ENCODE results near the gene FAM168A.

The FAM168A gene

GRCh38 chr11:73420136-73420535 lies 177.8 kb downstream of the FAM168A start:
- DNase-seq = no peak

DNA sequence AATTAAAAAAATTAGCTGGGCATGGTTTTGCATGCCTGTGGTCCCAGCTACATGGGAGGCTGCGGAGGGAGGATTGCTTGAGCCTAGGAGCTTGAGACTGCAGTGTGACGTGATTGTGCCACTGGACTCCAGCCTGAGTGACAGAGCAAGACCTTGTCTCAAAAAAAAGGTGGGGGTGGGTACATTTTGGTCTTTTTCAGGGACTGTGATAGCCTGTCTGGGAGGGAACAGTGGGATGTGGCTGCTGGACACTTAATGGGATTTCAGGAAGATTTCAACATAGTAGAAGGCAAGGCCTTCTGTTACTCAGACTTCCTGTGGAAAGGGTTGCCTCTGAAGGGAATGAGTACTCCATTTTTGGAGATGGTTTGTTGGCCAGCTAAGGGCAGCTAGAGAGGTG lies 181.1 kb downstream of the FAM168A start:
- DNase-seq = no peak

- no peak for DNase-seq
Measured at GRCh38 chr11:73415854-73416615, 181.9 kb downstream of the FAM168A start.

DNA sequence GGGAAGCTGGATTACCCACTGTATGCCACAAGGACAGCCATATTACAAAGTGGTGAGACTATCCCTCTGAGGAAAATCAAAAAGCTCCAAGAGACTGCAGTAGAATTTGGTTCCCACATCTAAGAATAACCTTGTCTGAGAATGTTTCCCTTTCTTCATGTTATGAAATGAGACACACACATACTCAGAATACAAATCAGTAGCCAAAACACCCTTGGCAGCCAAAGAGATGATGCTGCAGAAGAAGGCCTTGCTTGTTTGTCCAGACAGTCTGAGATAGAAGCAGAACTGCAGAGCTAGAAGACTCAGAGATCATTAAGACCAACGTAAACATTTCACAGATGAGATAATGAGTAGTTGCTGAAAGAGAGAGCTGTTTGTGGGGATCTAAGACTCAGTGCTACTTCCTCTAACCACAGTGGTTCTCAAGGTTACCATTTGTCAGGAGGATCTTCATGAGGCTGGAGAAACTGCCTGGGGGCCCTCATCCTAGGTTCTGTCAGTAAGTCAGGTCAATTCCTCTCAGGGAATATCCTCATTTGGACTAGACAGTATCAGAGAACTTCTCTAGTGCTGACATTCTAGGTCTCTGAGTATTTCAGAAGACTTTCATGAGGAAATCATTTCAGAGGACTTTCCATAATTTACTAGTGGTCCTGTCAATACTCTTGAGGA lies 182.8 kb downstream of the FAM168A start:
- DNase-seq = no peak

- DNase-seq = no peak
Measured at GRCh38 chr11:73413256-73413655, 184.7 kb downstream of the FAM168A start.

DNA sequence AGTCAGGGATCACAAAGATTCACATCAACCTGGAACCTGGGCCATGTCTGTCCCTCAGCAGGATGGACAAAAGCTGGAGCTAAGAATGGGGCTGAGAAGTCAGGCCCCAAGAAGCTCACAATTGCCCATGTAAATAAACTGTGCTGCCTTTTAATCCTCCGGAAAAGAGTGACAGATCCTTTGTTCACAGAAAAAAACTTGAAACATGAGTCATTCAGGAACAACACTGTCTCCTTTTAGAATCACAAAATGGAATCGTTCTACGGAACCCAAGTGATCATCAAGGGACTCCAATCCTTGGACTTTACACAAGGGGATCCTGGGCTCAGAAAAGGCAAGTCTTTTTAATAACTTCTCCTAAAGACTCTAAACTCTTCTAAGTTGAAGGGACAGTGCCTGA lies 185.6 kb downstream of the FAM168A start:
- no peak for DNase-seq

DNA sequence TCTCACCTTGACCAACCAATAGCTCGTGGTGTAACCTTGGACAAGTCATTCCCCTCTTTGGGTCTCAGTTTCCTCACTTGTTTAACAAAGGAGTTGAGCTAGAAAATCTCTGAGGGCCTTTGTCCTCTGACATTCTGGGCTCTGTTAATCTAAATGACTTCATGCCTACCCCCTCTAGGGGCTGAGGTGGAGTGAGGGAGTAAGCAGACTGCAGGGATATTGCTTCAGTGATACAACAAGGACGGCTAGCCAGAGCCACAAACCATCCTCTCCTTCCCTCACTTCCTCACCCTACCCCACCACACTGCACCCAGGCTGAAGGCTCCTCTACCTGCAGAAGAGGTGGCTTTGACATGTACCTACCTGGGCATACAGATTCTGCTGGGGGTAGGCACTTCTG lies 186.9 kb downstream of the FAM168A start:
- no peak for DNase-seq

GRCh38 chr11:73410627-73411026 lies 187.3 kb downstream of the FAM168A start:
- no peak for DNase-seq

GRCh38 chr11:73409431-73409830 lies 188.5 kb downstream of the FAM168A start:
- DNase-seq = no peak

DNA sequence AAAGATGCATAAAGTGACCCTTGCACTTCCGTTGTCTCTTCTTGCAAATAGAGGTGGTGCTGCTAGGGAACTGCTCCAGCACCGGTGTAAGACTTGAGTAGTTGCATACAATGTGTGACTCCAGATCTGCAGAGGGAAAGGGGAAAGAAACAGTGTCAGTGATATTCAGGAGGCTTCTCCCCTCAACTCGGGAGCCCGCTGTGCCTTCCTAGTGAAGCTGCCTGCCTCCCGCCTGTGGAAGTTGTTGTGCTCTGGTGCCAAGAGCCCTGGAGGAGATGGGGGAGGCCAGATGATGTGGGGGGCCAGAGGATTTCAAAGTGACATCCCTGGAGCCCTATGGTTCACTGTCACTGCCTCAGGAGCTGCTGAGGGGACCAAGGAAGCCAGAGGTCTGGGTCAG lies 191.3 kb downstream of the FAM168A start:
- DNase-seq = no peak

DNA sequence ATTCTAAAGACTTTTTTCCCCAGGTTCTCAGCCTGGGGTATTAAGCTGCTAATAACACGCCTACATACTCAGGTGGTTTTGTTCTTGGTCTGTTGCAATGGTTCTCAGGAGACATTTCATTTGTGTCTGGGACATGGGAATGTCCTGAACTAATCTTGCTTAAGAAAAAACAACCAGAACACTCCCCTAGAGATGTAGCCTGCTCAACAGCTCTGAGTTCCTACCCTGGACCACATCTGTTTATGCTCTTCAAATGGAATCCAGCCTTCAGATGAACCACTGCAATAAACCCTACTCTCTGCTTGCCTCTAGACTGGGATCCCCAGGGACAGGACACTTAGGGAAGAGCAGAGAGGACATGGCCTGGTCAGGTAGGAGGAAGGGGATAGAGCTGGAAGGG lies 191.8 kb downstream of the FAM168A start:
- no peak for DNase-seq

DNA sequence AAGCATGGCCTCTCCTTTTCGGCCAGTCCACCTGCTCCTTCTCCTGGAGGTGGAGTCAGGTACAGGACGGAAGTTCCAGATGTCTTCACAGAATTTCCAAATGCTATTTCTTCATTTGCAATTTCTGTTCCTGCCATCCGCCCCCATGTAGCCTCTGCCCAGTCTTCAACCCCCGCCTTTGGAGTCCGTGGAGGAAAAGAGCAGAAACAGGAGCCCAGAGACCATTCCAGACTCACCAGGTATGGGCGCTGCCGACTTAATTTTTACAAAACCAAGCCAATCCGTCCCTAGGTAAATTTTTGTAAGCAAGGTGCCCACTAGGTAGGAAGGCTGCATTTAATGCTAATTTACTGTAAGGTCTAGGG lies 192.8 kb downstream of the FAM168A start:
- DNase-seq = no peak

DNA sequence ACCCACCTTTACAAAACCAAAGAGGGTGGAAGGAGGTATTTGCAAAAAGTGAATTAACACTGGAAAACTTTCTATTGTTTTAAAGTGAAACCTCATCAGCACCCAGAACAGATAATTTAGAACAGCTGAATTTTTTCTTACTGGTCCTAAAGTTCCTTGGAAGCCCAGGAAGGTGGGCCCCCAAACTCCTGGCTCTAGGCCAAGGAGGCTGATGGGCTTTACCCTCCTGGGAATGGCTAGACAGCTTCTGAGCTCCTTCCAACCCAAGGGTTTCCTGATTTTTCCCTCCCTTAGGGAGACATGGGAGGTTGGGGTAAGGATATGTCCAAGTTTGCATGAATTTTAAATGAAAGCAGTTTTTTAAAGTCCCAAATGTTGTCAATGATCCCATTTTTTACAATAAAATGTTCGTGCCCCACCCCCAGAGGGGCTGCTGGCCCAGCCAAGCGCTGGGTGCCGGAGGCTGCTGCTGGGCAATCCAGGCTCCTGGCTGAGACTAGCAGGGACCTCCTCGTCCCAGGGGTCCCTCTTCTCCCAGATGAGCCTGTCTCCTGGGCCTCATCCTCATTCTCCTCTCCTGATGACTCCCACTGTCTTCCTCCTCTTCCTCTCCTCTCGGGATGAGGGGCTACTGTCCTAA lies 193.3 kb downstream of the FAM168A start:
- DNase-seq = no peak

DNA sequence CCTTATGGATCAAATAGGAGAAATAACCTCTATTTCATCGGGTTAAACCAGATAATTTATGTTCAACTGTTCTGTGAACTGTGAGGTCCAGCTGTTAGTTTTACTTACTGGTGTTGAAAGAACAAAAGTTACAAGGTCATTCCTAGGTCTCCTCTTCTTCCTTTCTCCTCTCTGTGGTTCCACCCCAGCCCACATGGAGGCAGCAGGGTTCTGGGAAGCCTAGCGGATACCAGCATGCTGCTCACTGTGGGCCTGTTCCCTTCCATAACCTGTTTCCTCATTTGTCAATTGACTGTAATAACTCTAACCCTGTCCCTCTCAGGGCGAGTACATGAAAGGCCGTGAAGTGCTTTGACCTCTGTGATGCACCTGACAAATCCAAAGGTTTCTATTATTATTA lies 193.9 kb downstream of the FAM168A start:
- peak; percentile 70 for DNase-seq

DNA sequence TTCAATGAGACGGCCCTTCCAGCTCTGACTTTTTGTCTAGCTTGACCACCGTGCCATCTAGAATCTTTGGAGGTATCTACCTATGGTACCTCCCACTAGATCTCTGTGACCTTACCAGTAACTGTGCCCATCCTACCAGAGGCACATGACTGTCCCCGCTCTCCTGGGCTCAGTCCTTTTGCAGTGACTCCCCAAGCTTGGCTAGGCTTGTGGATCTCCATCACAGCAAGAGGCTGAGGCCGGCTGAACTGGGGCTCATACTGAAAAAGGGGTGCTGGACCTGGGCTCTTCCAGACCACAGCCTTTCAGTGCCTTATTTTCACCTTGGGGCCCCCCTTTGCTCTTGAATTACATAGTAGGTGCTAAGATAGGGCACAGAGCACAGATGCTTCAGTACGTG lies 194.4 kb downstream of the FAM168A start:
- DNase-seq = no peak

DNA sequence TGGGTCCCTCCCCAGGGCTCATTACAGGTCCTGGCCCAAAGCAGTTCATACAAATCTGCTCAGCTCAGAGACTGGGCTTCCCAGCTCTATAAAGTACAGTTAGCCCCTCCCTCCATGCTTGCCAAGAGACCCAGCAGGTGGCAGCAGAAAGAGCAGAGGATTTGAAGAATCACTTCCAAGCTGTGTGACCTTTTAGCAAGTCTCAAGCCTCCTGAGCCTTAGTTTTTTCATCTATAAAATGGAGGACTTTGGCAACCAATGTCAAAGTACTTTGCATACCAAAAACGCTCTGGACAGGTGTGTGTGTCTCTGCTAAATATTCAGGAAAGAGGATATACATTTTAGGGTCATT lies 195.1 kb downstream of the FAM168A start:
- no peak for DNase-seq

GRCh38 chr11:73401924-73402833 lies 195.7 kb downstream of the FAM168A start:
- no peak for DNase-seq

GRCh38 chr11:73401217-73401923 lies 196.5 kb downstream of the FAM168A start:
- no peak for DNase-seq

DNA sequence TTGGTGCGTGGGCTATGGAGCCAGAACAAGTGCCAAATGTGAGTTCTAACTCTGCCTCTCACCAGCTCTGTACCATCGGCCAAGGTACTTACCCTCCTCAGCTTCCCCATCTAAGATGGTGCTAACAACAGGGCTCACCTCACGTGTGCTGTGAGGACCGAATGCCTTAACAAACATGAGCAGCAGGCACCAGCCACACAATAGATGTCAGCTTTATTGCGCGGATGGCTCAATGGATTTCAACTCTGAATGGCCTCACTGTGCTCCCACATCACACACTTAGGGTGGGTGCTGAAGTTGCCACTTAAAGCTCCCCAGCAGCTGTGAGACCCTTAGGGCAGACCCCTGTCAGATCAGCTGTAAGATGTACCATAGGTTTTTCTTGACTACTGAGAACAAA lies 197.6 kb downstream of the FAM168A start:
- DNase-seq = no peak

- DNase-seq = no peak
Measured at GRCh38 chr11:73399636-73400035, 198.3 kb downstream of the FAM168A start.

- peak; percentile 35 for DNase-seq
Measured at GRCh38 chr11:73399159-73399590, 198.7 kb downstream of the FAM168A start.

DNA sequence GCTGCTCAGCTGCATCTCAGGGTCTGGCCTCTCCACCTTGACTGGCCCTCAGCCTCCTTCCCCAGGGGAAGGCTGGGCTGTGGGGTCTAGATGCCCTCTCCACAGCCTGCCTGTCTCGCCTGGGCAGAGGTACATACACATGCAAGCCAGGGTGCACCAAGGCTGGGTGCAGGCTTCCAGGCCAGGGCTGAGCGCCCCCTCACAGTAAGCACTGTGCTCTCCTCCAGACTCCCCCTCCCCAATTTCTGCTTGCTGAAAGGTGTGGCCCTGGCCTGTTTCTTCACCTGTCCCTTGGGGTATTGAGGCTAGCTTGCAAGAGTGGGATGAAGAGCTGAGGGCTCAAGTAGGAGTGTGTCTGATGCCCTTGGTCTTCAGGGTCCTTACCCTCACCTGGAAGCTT lies 199.2 kb downstream of the FAM168A start:
- peak; percentile 17 for DNase-seq

DNA sequence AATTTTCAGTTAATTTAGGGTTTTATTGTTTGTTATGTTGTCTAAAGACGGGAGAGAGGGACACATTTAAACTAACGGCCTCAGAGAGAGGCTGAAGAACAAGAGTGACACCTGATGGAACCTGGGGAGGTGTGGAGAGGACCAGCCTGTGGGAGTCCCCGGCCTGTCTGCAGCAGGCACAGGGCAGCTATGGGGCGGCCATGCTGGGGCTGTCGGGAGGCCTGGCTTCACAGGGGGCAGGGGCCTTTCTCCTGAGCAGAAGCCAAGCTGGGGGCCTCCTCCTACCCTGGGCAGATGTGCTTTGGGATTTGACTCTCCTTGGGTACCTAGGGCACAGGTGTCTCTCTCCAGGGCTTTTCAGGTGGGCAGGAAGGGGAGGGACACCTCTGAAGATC lies 199.8 kb downstream of the FAM168A start:
- DNase-seq = no peak
